H9 (cell line): ENCODE data around the gene PRCD. TPM values are rescaled to one million over a fixed set of nuclear protein-coding genes. Genes with fewer than 3 reads are reported as not detected.

Experiments used
- DNase-seq: peaks from one replicate; pipeline ENCODE4 v3.0.0-alpha.2; 2017
- H2AFZ ChIP-seq: one replicate; pipeline ENCODE4 v1.6.1; 2013; ENCODE audit warnings: mild to moderate bottlenecking, low read length, control low read depth, moderate library complexity
- H2AK5ac ChIP-seq: 2 replicates; pipeline ENCODE4 v1.6.1; 2013; ENCODE audit warnings: low read length, control low read depth, mixed read lengths; ENCODE audit not compliant: insufficient read length
- H2BK120ac ChIP-seq: one replicate; pipeline ENCODE4 v1.6.1; 2013; ENCODE audit warnings: low read depth, mild to moderate bottlenecking, low read length, control low read depth, inconsistent platforms; ENCODE audit not compliant: poor library complexity, severe bottlenecking
- H2BK12ac ChIP-seq: 2 replicates; pipeline ENCODE4 v1.6.1; 2013; ENCODE audit warnings: low read length, control low read depth, mixed read lengths, low read depth; ENCODE audit not compliant: insufficient read length
- H2BK15ac ChIP-seq: 2 replicates; pipeline ENCODE4 v1.6.1; 2013; ENCODE audit warnings: low read depth, low read length, control low read depth
- H2BK20ac ChIP-seq: one replicate; pipeline ENCODE4 v1.6.1; 2013; ENCODE audit warnings: low read depth, mild to moderate bottlenecking, low read length, control low read depth, inconsistent platforms; ENCODE audit not compliant: poor library complexity, severe bottlenecking
- H2BK5ac ChIP-seq: 2 replicates; pipeline ENCODE4 v1.6.1; 2013; ENCODE audit warnings: low read length, control low read depth, mixed read lengths; ENCODE audit not compliant: insufficient read length
- H3K14ac ChIP-seq: 2 replicates; pipeline ENCODE4 v1.6.1; 2013; ENCODE audit warnings: low read length, control low read depth; ENCODE audit not compliant: insufficient read depth
- H3K18ac ChIP-seq: 2 replicates; pipeline ENCODE4 v1.6.1; 2013; ENCODE audit warnings: low read depth, mild to moderate bottlenecking, mixed read lengths, low read length, control low read depth; ENCODE audit not compliant: insufficient read length
- H3K23ac ChIP-seq: 2 replicates; pipeline ENCODE4 v1.6.1; 2013; ENCODE audit warnings: low read length, control low read depth, mixed read lengths, low read depth; ENCODE audit not compliant: insufficient read length
- H3K23me2 ChIP-seq: 2 replicates; pipeline ENCODE4 v1.6.1; 2013; ENCODE audit warnings: low read depth, mild to moderate bottlenecking, mixed read lengths, low read length, control low read depth; ENCODE audit not compliant: insufficient read length, poor library complexity, severe bottlenecking
- H3K27ac ChIP-seq: 2 replicates; pipeline ENCODE4 v1.5.1; 2013; ENCODE audit warnings: low read length, control low read depth, mixed read lengths, low read depth; ENCODE audit not compliant: insufficient read length
- H3K27me3 ChIP-seq: 2 replicates; pipeline ENCODE4 v1.6.1; 2013; ENCODE audit warnings: low read length, control low read depth, inconsistent platforms; ENCODE audit not compliant: insufficient read depth
- H3K4ac ChIP-seq: 2 replicates; pipeline ENCODE4 v1.6.1; 2013; ENCODE audit warnings: low read depth, mild to moderate bottlenecking, control low read depth, inconsistent platforms, low read length, moderate library complexity
- H3K4me1 ChIP-seq: 2 replicates; pipeline ENCODE4 v1.6.1; 2013; ENCODE audit warnings: low read length, control low read depth, inconsistent platforms; ENCODE audit not compliant: insufficient read depth
- H3K4me2 ChIP-seq: 2 replicates; pipeline ENCODE4 v1.6.1; 2013; ENCODE audit warnings: low read length, control low read depth, mixed read lengths; ENCODE audit not compliant: insufficient read length, insufficient read depth
- H3K56ac ChIP-seq: 2 replicates; pipeline ENCODE4 v1.6.1; 2013; ENCODE audit warnings: low read depth, mild to moderate bottlenecking, mixed read lengths, low read length, control low read depth; ENCODE audit not compliant: insufficient read length
- H3K79me1 ChIP-seq: 2 replicates; pipeline ENCODE4 v1.6.1; 2013; ENCODE audit warnings: low read depth, mild to moderate bottlenecking, moderate library complexity, low read length, control low read depth, inconsistent platforms; ENCODE audit not compliant: insufficient read depth, poor library complexity, severe bottlenecking
- H3K79me2 ChIP-seq: 2 replicates; pipeline ENCODE4 v1.6.1; 2013; ENCODE audit warnings: low read length, control low read depth, inconsistent platforms; ENCODE audit not compliant: insufficient read depth
- H3K9ac ChIP-seq: 2 replicates; pipeline ENCODE4 v1.6.1; 2013; ENCODE audit warnings: low read length, control low read depth, mixed read lengths; ENCODE audit not compliant: insufficient read length; ENCODE audit errors: extremely low read depth
- H3K9me3 ChIP-seq: one replicate; pipeline ENCODE4 v1.6.1; 2013; ENCODE audit warnings: low read depth, low read length, inconsistent platforms; ENCODE audit not compliant: control insufficient read depth
- H3T11ph ChIP-seq: one replicate; pipeline ENCODE4 v1.6.1; 2013; ENCODE audit warnings: mild to moderate bottlenecking, low read length, control low read depth, inconsistent platforms
- H4K20me1 ChIP-seq: one replicate; pipeline ENCODE4 v1.6.1; 2013; ENCODE audit not compliant: control insufficient read depth, insufficient read length, insufficient read depth
- H4K5ac ChIP-seq: 2 replicates; pipeline ENCODE4 v1.6.1; 2013; ENCODE audit warnings: low read depth, mild to moderate bottlenecking, mixed read lengths, low read length, control low read depth; ENCODE audit not compliant: insufficient read length
- H4K8ac ChIP-seq: replicated peaks from 2 replicates; pipeline ENCODE4 v1.6.1; 2013; ENCODE audit warnings: low read length, control low read depth, mixed read lengths, low read depth; ENCODE audit not compliant: insufficient read length
- H4K91ac ChIP-seq: 2 replicates; pipeline ENCODE4 v1.6.1; 2013; ENCODE audit warnings: low read depth, mild to moderate bottlenecking, moderate library complexity, mixed read lengths, low read length, control low read depth; ENCODE audit not compliant: insufficient read length
- H3K27ac Mint-ChIP-seq, 3 experiments: 2 replicates in 2 of 3; 3 replicates in 1 of 3; pipeline ENCODE4 v1.8.0; 2020 to 2021; ENCODE audit warnings: mixed read lengths in 3 of 3, mild to moderate bottlenecking in 1 of 3, moderate library complexity in 1 of 3
- H3K27me3 Mint-ChIP-seq: 2 replicates; pipeline ENCODE4 v1.8.0; 2021; ENCODE audit warnings: low read depth, mild to moderate bottlenecking, moderate library complexity, mixed read lengths
- H3K36me3 Mint-ChIP-seq, 3 experiments: 2 replicates in 2 of 3; 3 replicates in 1 of 3; pipeline ENCODE4 v1.8.0; 2020 to 2021; ENCODE audit warnings: low read depth in 3 of 3, mixed read lengths in 3 of 3; ENCODE audit not compliant: insufficient read depth in 1 of 3
- H3K4me1 Mint-ChIP-seq, 2 experiments: 2 replicates each; pipeline ENCODE4 v1.8.0; 2020; ENCODE audit warnings: mixed read lengths in 2 of 2
- H3K4me3 Mint-ChIP-seq, 2 experiments: 2 replicates in 1 of 2; 3 replicates in 1 of 2; pipeline ENCODE4 v1.8.0; 2020 to 2021; ENCODE audit warnings: mild to moderate bottlenecking in 2 of 2, mixed read lengths in 2 of 2, moderate library complexity in 1 of 2
- H3K9me3 Mint-ChIP-seq, 2 experiments: 2 replicates in 1 of 2; 3 replicates in 1 of 2; pipeline ENCODE4 v1.8.0; 2020; ENCODE audit warnings: mild to moderate bottlenecking in 2 of 2, mixed read lengths in 2 of 2, moderate library complexity in 1 of 2
- CTCF ChIP-seq: fragments of 200-600 bp; sonication (generic); conservative IDR thresholded peaks from 3 replicates; pipeline ENCODE4 v1.8.0; 2021; ENCODE audit warnings: antibody characterized with exemption, mild to moderate bottlenecking
- WGBS: extraction: QIAGEN DNeasy Blood & Tissue Kit; methylation state at CpG from one replicate; pipeline ENCODE4 v1.1.7; 2013; ENCODE audit warnings: missing lambda C conversion rate, low lambda C conversion rate, mixed read lengths; ENCODE audit not compliant: insufficient read length; ENCODE audit errors: extremely low coverage; 5-methylcytosine and 5-hydroxymethylcytosine counted together
- total RNA-seq: library from RNA; stranded (reverse); gene quantifications from 2 replicates; pipeline ENCODE4 v1.2.1, GENCODE V29; 2021

Gene PRCD
- total RNA-seq, 1 experiment from 2014 or later, result 0.46 TPM

GRCh38 chr17:76510831-76511244 is 29.0 kb upstream of the PRCD start:
- no peak overlapping the region for H3K9ac ChIP-seq
- no peaks in the 10 kb centered on the region for H3K79me1 ChIP-seq
- H3K14ac ChIP-seq, result no peak overlapping the region
- H4K5ac ChIP-seq, result no peak overlapping the region
- no peak overlapping the region for H2AFZ ChIP-seq
- WGBS, result no CpG with 5 or more reads among the region's 9 CpGs
- H3K4ac ChIP-seq, result no peak overlapping the region
- no peak for TF ChIP-seq CTCF
- no peak overlapping the region for H2BK15ac ChIP-seq
- no peaks in the 10 kb centered on the region for H3K4me1 ChIP-seq
- no peaks in the 10 kb centered on the region for H3K27me3 ChIP-seq
- no peak for DNase-seq
- H2BK5ac ChIP-seq, result no peak overlapping the region
- peaks cover 0 to 10% of the 10 kb centered on the region in 2 experiments; a peak in 2 of 4 replicates for H3K4me1 Mint-ChIP-seq
- H2AK5ac ChIP-seq, result no peak overlapping the region
- H3K4me3 Mint-ChIP-seq, result no peak overlapping the region
- no peak overlapping the region for H3K27ac ChIP-seq
- H3K23me2 ChIP-seq, result no peaks in the 10 kb centered on the region
- H3K27me3 Mint-ChIP-seq, result peaks cover 32% of the 10 kb centered on the region
- no peak overlapping the region for H3K27ac Mint-ChIP-seq
- H3K23ac ChIP-seq, result no peak overlapping the region
- H2BK120ac ChIP-seq, result no peak overlapping the region
- no peaks in the 10 kb centered on the region for H3K36me3 Mint-ChIP-seq
- no peaks in the 10 kb centered on the region for H3K9me3 ChIP-seq
- H4K20me1 ChIP-seq, result no peaks in the 10 kb centered on the region
- H3K79me2 ChIP-seq, result no peaks in the 10 kb centered on the region
- no peak overlapping the region for H3K18ac ChIP-seq
- H4K91ac ChIP-seq, result no peak overlapping the region
- no peak overlapping the region for H4K8ac ChIP-seq
- H2BK20ac ChIP-seq, result no peak overlapping the region
- no peak overlapping the region for H3K56ac ChIP-seq
- no peaks in the 10 kb centered on the region; a peak in 1 of 5 replicates for H3K9me3 Mint-ChIP-seq
- no peak overlapping the region for H3T11ph ChIP-seq
- H3K4me2 ChIP-seq, result no peak overlapping the region
- no peak overlapping the region for H2BK12ac ChIP-seq
